ENCODE data around the gene LYPD8. TPM values are rescaled to one million over a fixed set of nuclear protein-coding genes. Genes with fewer than 3 reads are reported as not detected.
"Not testable (repeated sequence)": the region's sequence is repeated elsewhere in the genome, so short reads cannot be mapped to it uniquely, and the experiment has no call there.

The LYPD8 gene
- total RNA-seq, 1 experiment from 2014 or later: 0.74 TPM

- no peak for TF ChIP-seq EZH2 (IDR thresholded peaks at IDR 0.05; ENCODE audit: low read depth)
- no TSS peak for BruUV-seq (replicated peaks)
- H3K4me3 ChIP-seq: no peak overlapping the region
- no peaks in the 10 kb centered on the region for H3K9me3 ChIP-seq (ENCODE audit: insufficient read depth, low read depth)
- intact Hi-C loops (cut with micrococcal nuclease; ENCODE audit: unreplicated experiment): no loop called here
- no peak overlapping the region for H3K4me2 ChIP-seq
- no peak overlapping the region for H2AFZ ChIP-seq
- H3K79me2 ChIP-seq (ENCODE audit: low read depth): no peaks in the 10 kb centered on the region
- H4K20me1 ChIP-seq (ENCODE audit: insufficient read depth): no peaks in the 10 kb centered on the region
- ChIA-PET CTCF (no interaction called here), POLR2A (ENCODE audit: unreplicated experiment) (no interaction called here)
- H3K27me3 ChIP-seq (ENCODE audit: insufficient read depth, low read depth): peaks cover 28% of the 10 kb centered on the region; the same call in 1 of the 2 replicates
- H3K27ac ChIP-seq: no peak overlapping the region
- no peaks in the 10 kb centered on the region for H3K9me2 ChIP-seq (ENCODE audit: insufficient read depth)
- DNase-seq: no peak
- H3K36me3 ChIP-seq (ENCODE audit: low read depth): no peaks in the 10 kb centered on the region
- no peaks in the 10 kb centered on the region for H3K4me1 ChIP-seq (replicated peaks; ENCODE audit: insufficient read depth)
- no peaks in the 10 kb centered on the region for H3F3A ChIP-seq (ENCODE audit: insufficient read depth, low read depth)
Measured at GRCh38 chr1:248790456-248790855, 34.9 kb upstream of the LYPD8 start.

- H3K9me3 ChIP-seq (ENCODE audit: insufficient read depth, low read depth); POLR2A ChIA-PET (ENCODE audit: unreplicated experiment); CTCF ChIA-PET; H3K4me2 ChIP-seq; H2AFZ ChIP-seq; intact Hi-C loops (cut with micrococcal nuclease; ENCODE audit: unreplicated experiment); H3F3A ChIP-seq (ENCODE audit: insufficient read depth, low read depth); H3K36me3 ChIP-seq (ENCODE audit: low read depth); H4K20me1 ChIP-seq (ENCODE audit: insufficient read depth); DNase-seq; H3K79me2 ChIP-seq (ENCODE audit: low read depth); H3K4me1 ChIP-seq (replicated peaks; ENCODE audit: insufficient read depth); H3K9me2 ChIP-seq (ENCODE audit: insufficient read depth); BruUV-seq (replicated peaks); H3K4me3 ChIP-seq; H3K27ac ChIP-seq: not testable (repeated sequence)
- peaks cover 28% of the 10 kb centered on the region; the same call in 1 of the 2 replicates for H3K27me3 ChIP-seq (ENCODE audit: insufficient read depth, low read depth)
Measured at GRCh38 chr1:248789337-248789736, 33.8 kb upstream of the LYPD8 start.

DNA sequence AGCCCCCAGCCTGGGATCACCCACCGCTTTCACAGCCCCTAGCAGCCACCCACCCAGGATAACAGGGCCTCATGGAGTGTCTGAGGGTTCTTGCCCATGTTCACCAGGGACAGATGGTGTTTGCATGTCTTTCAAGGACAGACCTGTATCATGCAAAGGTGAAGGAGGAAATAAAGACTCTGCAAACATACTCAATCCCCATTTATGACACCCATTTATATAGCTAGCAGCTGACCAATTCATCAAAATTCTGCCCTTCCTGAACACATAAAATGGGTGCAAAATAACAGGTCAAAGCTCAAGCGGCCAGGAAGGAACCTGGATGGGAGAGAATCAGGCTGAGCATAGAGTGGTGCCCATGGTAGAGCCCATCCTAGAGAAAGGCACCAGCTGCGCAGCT lies 32.8 kb upstream of the LYPD8 start:
- no peak overlapping the region for H2AFZ ChIP-seq
- no peaks in the 10 kb centered on the region for H3K9me2 ChIP-seq (ENCODE audit: insufficient read depth)
- intact Hi-C loops (cut with micrococcal nuclease; ENCODE audit: unreplicated experiment): no loop called here
- H3K79me2 ChIP-seq (ENCODE audit: low read depth): no peaks in the 10 kb centered on the region
- TF ChIP-seq, protein P1, sequence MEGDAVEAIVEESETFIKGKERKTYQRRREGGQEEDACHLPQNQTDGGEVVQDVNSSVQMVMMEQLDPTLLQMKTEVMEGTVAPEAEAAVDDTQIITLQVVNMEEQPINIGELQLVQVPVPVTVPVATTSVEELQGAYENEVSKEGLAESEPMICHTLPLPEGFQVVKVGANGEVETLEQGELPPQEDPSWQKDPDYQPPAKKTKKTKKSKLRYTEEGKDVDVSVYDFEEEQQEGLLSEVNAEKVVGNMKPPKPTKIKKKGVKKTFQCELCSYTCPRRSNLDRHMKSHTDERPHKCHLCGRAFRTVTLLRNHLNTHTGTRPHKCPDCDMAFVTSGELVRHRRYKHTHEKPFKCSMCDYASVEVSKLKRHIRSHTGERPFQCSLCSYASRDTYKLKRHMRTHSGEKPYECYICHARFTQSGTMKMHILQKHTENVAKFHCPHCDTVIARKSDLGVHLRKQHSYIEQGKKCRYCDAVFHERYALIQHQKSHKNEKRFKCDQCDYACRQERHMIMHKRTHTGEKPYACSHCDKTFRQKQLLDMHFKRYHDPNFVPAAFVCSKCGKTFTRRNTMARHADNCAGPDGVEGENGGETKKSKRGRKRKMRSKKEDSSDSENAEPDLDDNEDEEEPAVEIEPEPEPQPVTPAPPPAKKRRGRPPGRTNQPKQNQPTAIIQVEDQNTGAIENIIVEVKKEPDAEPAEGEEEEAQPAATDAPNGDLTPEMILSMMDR (conservative IDR thresholded peaks at IDR 0.05): no peak
- no peak for TF ChIP-seq EZH2 (IDR thresholded peaks at IDR 0.05; ENCODE audit: low read depth)
- H3K36me3 ChIP-seq (ENCODE audit: low read depth): no peaks in the 10 kb centered on the region
- H3K27me3 ChIP-seq (ENCODE audit: insufficient read depth, low read depth): peaks cover 28% of the 10 kb centered on the region; the same call in 1 of the 2 replicates
- H3K27ac ChIP-seq: no peak overlapping the region
- ChIA-PET CTCF (no interaction called here), POLR2A (ENCODE audit: unreplicated experiment) (no interaction called here)
- BruUV-seq (replicated peaks): no TSS peak
- no peaks in the 10 kb centered on the region for H3K4me1 ChIP-seq (replicated peaks; ENCODE audit: insufficient read depth)
- no peaks in the 10 kb centered on the region for H3K9me3 ChIP-seq (ENCODE audit: insufficient read depth, low read depth)
- H3K4me3 ChIP-seq: no peak overlapping the region
- no peak for DNase-seq
- no peak overlapping the region for H3K4me2 ChIP-seq
- no peaks in the 10 kb centered on the region for H4K20me1 ChIP-seq (ENCODE audit: insufficient read depth)
- no peaks in the 10 kb centered on the region for H3F3A ChIP-seq (ENCODE audit: insufficient read depth, low read depth)

DNA sequence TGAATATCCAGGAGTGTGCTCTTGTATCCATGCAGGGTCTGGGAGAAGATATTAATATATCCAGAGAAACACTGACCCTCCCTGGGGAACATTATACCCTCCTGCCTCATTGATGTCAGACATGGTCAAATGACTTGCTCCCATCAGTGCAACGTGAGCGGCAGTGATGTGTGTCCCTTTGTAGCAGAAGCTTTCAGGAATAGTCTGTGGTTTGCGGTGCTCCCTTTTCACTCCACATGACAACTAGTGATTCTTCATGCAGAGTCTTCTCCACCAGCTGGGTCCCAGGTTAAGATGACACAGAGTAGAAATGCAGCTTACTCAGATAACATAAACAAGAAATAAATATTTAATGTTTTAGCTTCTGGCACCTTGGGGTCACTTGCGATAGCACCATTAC lies 31.9 kb upstream of the LYPD8 start:
- POLR2A ChIA-PET (ENCODE audit: unreplicated experiment): no interaction called here
- TF ChIP-seq, protein P1 (conservative IDR thresholded peaks at IDR 0.05): no peak
- TF ChIP-seq EZH2 (IDR thresholded peaks at IDR 0.05; ENCODE audit: low read depth): no peak
- no peaks in the 10 kb centered on the region for H3K36me3 ChIP-seq (ENCODE audit: low read depth)
- no peak overlapping the region for H3K4me2 ChIP-seq
- no peak overlapping the region for H3K4me3 ChIP-seq
- CTCF ChIA-PET: no interaction called here
- intact Hi-C loops (cut with micrococcal nuclease; ENCODE audit: unreplicated experiment): no loop called here
- BruUV-seq (replicated peaks): no TSS peak
- H3K9me2 ChIP-seq (ENCODE audit: insufficient read depth): no peaks in the 10 kb centered on the region
- no peak for DNase-seq
- H3K27me3 ChIP-seq (ENCODE audit: insufficient read depth, low read depth): peaks cover 28% of the 10 kb centered on the region; the same call in 1 of the 2 replicates
- no peaks in the 10 kb centered on the region for H3K4me1 ChIP-seq (replicated peaks; ENCODE audit: insufficient read depth)
- no peak overlapping the region for H2AFZ ChIP-seq
- H4K20me1 ChIP-seq (ENCODE audit: insufficient read depth): no peaks in the 10 kb centered on the region
- no peaks in the 10 kb centered on the region for H3F3A ChIP-seq (ENCODE audit: insufficient read depth, low read depth)
- no peak overlapping the region for H3K27ac ChIP-seq
- H3K9me3 ChIP-seq (ENCODE audit: insufficient read depth, low read depth): no peaks in the 10 kb centered on the region
- H3K79me2 ChIP-seq (ENCODE audit: low read depth): no peaks in the 10 kb centered on the region

All from PC-9 (cell line).